NCI-H226 (cell line): Measurements from ENCODE around the gene NEK11.

Source experiments
- DNase-seq: peaks from one replicate; pipeline ENCODE4 v3.0.0-alpha.2; 2015

NEK11 gene, protein sequence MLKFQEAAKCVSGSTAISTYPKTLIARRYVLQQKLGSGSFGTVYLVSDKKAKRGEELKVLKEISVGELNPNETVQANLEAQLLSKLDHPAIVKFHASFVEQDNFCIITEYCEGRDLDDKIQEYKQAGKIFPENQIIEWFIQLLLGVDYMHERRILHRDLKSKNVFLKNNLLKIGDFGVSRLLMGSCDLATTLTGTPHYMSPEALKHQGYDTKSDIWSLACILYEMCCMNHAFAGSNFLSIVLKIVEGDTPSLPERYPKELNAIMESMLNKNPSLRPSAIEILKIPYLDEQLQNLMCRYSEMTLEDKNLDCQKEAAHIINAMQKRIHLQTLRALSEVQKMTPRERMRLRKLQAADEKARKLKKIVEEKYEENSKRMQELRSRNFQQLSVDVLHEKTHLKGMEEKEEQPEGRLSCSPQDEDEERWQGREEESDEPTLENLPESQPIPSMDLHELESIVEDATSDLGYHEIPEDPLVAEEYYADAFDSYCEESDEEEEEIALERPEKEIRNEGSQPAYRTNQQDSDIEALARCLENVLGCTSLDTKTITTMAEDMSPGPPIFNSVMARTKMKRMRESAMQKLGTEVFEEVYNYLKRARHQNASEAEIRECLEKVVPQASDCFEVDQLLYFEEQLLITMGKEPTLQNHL

DNA sequence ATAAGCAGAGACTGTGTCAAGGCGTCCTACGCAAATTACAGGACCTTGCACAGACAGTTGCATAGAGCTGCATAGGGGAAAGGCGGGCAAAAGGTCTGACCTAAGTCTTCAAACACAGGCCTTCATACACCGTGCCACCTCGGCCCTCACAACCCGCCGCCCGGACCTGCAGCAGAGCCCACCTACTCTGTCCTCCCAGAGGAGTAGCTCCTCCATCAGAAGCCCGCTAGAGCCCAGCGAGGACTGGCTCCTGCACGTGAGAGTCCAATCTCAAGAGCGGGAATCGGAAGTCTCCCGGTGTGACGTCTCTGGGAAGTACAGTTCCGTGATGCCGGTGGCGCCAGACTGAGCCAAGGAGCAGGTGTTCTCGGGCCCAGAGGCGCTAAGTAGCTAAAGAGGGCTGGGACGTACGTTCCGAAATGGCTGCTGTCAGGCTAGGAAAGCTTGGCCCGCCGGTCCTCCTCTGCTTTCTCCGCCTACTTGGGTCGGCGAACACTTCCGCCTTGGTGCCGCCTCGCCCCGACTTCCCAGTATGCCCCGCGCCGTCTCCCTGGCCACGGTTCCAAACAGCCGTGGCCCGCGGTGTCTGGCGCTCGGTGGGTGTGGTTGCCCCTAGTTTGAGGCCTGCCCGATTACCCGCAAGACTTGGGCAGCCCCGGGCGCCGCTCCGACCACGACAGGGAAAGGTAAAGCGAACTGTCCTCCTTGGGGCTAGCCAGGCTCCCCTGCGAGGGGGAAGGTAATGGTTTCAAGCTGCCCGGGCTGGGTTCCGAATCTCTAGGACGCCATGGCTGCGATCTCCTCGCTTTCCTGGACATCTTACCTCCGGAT, at the start of gene NEK11, which contains the start of gene ASTE1:
Gene NEK11 (plus strand): TSS at position 557 of the 831 bp plus-strand sequence. CDS start 2,832 bp downstream, outside the sequence.
Gene ASTE1 (minus strand): TSS at position 505 of the 831 bp plus-strand sequence. CDS start 1,519 bp downstream, outside the sequence.
- DNase-seq = peak; percentile 87

DNA sequence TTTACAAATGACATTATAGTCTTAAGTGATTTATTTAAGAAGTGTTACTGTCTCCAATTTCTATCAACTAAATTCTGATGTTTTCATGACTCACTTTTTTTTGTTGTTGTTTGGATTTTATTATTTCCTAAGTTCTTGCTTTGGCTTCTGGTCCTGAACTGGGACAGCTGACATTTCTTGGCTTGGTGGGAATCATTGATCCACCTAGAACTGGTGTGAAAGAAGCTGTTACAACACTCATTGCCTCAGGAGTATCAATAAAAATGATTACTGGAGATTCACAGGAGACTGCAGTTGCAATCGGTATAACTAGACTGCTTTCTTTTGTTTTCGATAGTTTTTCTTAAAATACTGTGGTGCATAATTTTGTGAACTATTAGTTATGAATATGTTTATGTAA, 47.6 kb upstream of the NEK11 start:
- DNase-seq = no peak

DNA sequence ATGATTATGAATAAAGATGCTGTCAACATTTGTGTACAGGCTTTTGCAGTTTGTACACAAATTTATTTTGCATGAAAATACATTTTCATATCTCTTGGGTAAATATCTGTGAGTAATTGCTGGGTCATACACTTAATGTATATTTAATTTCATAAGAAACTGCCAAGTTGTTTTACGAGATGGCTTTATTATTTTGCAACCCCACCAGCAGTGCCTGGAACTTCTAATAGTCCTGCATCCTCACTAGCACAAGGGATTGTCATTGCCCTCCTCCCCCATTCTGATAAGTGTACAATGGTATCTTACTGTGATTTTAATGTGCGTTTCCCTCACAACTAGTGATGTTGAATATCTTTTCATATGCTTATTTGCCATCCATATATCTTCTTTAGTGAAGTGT, 45.2 kb upstream of the NEK11 start:
- DNase-seq = no peak

DNA sequence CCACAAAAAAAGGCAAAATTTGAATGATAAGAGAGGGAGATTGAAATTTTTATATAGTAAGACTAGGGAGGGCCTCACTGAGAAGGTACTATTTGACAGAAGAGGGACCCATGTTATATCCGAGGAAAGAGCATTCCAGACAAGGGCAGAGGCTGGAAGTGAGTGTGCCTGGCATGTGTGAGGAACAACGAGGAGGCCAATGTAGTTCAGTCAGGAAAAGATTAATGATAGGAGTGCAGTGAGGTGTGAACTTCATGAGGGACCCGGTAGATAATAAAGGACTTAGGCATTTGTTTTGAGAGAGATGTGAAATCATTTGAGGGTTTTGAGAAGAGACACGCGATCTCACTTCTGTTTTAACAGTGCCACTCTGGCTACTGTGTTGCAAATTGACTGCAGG, 36.4 kb upstream of the NEK11 start:
- DNase-seq = no peak

DNA sequence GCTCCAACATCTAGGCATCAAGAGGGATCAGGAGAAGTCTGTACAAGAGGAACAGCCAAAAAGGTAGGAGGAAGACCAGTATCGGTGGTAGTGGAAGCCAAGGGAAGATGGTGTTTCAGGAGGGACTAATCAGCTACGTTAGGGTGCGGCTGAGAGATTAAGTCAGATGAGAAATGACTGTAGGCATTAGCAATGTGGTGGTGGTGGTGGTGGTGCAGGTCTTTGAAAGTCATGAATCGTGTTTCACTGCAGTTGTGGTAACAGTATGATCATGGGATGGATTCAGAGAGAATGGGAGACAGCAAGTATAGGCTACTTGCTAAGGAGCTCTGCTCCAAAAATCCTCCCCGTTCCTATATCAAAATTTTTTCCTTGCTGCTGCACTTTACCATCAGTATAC, 35.6 kb upstream of the NEK11 start:
- DNase-seq = no peak

DNA sequence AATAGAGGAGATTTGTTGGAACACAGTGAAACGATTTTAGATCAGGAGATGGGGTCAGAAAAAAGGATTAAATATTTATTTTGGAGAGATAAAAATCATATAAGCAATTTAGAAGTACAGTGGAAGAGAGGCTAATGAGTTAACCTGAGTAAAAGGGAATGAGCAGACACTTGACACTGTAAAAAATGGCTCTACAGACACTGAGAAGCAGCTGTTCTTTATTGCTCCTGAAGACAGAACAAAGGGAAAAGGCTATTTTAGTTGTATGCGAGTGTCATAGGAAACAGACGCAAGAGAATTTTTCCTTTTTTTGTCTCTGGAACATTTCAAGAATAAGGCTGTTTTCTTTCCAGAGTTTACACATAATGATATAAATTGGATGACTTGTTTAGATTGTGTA, 34.3 kb upstream of the NEK11 start:
- no peak for DNase-seq

DNA sequence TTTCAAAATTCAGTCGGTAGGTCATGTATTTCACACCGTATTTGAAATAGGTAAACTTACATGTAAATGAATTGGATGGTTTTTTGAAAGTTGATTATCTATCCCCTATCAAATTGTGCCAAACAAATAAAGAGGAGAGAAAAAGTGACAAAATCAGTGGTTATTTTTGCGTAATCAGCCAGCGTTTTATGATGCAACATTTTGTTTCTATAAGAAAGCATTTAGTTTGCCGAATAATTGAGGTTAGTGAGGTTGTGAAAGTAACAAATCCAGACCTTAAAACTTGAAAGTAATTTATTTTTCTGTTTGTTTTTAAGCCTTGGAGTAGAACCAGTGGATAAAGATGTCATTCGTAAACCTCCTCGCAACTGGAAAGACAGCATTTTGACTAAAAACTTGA, 29.4 kb upstream of the NEK11 start:
- DNase-seq = no peak

DNA sequence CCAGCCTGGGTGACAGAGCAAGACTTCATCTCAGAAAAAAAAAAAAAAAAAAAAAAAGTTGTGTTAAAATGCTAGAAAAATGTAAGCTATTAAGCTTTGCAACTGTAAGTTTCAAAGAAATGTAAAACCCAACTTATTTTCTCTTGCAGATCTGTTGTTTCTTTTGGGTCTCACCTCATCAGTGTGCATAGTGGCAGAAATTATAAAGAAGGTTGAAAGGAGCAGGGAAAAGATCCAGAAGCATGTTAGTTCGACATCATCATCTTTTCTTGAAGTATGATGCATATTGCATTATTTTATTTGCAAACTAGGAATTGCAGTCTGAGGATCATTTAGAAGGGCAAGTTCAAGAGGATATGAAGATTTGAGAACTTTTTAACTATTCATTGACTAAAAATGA, 25.6 kb upstream of the NEK11 start:
- DNase-seq = no peak

DNA sequence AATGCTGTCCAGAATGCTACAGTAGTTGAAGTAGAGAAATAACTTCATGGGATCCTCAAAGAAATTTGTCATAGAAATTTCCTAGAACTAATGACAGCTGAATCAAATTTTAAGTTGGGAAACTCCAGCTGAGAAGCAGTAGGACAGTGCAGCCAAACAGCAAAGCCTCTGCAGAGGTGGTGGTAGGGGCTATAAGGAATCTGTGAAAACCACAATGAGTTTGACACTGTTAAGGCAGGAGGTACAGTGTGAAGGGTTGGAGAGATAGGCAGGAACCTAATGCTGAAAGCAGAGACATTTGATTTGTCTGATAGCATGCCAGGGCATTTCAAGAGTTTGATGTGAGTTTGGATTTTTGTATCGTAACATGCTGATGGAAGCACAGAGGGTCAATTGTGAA, 22.1 kb upstream of the NEK11 start:
- no peak for DNase-seq

DNA sequence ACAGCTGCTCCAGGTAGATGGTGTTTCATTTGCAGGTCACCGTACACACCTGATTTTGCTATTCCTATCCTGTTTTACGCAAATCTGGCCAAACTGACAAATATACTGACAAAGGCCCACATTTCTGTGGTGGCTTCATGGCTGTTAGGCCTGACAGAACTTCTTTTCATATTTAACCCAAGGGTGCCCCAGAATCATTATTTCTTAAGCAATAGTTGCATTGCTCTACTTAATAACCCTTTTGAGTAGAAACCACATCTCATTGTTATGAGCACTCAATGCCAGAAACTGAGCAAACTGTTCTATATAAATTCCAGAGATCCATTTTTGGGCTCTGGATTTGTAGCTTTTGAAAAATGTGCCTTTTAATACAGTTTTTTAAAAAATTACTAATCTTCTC, 19.4 kb upstream of the NEK11 start:
- no peak for DNase-seq

DNA sequence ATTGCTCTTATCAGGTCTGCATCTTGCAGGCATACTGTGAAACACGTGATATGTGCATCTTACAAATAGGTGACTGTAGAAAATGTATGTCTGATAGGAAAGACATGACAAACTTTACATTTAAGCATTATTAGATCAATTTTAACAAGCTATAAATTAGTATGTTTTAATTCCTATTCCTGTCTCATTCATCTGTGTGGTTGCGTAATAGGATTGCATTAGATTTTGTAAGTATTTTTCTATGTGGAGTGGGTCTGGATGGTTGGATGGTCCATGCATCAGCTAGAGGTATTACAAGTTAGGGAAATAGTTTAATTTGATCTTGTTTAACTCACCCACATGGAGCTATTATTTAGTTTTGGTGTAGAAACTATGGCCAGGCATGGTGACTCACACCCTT, 18.9 kb upstream of the NEK11 start:
- DNase-seq = no peak

DNA sequence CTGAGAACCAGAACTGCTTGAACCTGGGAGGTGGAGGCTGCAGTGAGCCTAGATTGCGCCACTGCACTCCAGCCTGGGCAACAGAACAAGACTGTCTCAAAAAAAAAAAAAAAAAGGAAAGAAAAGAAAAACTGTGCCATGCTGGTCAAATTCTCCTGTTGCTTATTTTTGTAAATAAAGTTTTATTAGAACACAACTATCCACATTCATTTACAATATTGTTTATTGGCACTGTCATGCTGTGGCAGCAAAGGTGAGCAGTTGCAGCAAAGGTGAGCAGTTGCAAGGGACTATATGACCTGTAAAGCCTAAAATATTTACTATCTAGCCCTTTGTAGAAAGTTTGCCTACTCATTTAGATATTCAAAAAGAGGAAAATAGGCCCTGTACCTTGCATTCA, 18.4 kb upstream of the NEK11 start:
- DNase-seq = no peak

DNA sequence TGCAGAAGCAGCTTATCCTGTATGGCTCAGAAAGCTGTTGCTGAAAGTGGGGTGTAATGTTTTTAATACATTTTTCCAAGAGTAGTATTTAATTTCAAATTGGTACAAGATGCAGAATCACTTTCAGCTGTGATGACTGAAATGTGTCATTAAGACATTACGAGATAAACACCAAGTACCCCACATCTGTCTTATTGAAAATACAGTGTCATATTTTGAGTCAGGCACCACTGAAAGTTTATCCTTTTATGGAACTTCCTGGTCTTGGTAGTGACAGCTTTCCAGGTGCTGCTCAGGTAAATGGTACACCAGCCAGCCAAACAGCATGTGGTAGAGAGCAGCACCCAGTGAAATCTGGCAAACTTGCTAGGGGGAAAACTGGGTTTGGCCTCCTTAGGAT, 17.0 kb upstream of the NEK11 start:
- DNase-seq = no peak

DNA sequence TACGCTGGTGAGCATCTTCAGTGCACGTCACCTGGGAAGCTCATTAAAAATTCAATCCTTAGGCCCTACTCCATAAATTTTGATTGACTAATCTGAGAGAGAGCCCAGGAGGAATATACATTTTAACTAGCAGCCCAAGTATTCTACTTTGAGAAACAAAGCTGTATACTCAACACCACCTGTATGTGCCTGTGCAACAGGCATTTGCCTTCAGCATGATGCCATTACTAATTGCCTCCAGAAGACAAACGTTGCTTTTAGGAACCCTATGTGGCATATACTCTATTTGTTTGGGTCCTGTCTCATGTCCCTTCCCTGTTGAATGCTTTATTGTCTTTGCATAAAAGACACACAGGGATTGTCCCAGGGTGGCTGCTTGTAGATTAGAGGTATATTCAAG, 7.7 kb upstream of the NEK11 start:
- DNase-seq = no peak

DNA sequence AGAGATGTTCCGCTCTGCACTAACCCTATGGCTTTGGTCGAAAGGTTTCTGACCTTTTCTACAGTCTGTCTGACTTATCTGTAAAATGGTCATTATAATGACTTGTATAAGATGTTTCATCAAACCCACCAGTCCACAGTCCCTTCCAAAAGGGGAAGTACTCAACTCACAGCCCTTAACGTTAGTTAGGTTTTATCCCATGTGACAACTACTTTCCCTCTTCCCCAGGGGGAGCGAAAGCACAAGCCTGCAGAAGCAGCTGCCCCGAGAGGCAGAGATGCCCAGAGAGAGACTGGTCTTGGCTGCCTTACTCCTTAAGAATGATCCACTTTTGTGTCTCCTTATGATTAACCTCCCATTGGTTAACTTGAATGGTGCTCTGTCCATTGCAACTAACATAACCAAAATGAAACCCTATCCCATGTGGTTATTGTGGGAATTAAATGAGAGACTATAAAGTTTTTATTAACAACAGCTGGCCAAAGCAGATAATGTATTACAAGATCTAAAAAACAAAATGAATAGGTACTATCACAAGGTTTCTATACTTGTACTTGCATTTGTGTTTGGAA, 6.5 kb upstream of the NEK11 start:
- DNase-seq = no peak

DNA sequence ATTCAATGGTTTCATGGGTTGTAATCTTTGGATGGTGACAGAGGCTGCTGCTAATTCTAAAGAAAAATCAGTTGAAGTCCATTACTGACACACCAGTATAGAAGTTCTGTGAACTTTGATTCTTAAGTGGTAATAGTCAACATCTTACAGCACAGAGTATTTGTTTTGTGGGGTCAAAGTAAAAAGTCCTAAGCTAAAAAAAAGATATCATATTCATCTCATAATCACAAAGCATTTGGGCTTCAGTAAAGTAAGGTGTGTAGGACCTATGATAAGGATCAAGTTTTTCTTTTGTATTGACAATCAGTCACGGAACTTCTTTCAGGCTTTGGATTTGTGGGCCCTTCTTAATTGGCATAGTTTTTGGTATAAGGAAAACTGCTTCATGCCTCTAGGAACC, 1.1 kb upstream of the NEK11 start:
- DNase-seq = no peak

DNA sequence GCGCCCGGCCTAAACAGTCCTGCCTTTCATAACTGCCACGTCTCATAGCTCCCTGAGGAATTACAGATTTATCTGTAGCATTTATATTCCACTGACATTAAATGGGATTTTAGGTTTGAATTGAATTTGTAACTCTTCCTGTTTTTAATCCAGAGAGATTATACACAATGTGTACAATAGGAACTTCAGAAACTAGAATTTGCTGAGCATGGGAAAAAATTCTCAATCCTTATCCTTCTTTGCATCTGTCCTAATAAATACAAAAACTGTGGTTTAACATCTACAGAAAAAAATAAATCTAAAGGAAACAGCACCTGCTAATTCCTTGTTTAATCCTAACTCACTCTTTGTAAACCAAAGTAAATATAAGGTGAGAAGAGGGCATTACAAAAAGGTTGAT, 2.2 kb downstream of the NEK11 start:
- DNase-seq = no peak

DNA sequence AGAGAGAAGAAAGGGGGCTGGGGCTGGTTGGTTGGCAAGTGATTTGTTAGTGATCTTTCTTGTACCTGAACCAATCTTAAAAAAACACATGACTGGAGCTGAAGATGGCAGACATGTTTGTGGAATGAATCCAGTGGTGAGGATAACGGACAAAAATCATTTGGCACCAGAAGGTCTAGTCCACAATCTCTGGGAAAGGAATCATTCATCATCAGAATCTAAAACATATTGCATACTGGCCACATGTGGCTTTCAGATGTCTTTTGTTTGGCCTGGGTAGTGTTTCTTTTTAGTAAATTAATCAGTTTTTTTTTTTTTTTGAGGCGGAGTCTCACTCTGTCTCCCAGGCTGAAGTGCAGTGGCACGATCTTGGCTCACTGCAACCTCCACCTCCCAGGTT, 5.0 kb downstream of the NEK11 start:
- no peak for DNase-seq

DNA sequence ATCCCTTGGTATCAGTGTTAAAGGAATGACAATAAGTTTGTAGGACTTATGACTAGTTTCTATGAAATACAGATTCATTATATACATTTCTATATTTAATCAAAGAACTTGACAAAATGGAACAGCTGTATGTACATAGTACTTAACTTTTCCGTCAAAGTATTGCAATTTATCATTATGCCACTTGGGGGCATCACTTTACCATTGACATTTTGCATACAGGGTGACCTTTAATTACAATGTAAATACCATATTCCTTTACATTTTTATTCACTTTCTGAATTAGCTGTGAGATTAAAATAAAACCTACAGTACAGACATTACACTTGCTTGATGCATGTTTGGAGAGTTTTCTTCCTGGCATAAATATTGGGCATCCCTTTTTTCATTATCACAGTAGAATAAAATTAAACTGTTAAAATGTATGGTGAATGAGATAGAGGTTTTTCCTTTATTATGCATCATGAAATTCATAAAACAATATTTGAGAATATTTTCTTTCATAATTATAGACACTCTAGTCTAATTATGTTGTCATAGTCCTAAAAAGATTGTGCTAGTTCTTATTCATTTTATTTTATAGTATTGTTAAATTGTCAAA, 6.9 kb downstream of the NEK11 start:
- DNase-seq = no peak

DNA sequence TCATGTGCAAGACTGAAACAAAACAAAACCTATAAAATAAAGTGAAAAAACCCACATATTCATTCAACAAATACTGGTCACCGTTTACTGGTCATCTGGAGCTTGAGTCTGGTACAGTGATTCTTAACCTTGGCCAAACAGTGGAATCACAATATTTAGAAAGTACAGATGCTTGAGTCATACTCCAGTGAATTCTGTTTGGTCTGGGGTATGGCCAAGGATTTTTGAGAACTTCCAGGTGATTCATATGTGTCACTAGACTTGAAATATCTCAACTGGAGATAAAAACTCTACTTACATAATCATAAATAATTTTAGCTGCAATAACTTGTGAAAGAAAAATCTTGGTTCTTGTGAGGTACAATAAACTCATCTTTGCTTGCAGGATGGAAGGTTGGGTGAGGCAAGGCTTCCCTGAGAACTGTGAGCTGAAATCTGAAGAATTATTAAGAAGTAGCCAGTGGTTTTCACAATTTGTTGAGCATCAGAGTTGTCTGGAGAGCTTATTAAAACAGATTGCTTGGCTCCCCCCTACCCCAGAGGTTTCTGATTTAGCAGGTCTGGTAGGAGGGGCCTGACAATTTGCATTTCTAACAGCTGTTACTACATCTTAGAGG, 9.6 kb downstream of the NEK11 start:
- DNase-seq = peak; percentile 56

DNA sequence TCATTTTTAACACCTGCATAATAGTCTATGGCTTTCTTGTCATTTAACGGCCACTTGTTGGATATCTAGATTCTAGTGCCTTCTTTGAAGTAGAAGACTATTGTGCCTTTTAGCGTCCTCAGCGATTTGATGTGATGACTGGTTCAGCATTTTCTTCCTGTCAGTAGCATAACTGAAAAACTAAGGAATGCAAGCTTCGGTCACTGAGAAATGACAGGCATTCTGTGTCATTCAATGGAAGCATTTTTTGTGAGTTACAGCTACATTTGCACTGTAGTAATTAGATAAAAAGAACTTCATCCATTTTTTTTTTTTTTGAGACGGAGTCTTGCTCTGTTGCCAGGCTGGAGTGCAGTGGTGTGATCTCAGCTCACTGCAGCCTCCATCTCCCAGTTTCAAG, 10.3 kb downstream of the NEK11 start:
- DNase-seq = no peak

DNA sequence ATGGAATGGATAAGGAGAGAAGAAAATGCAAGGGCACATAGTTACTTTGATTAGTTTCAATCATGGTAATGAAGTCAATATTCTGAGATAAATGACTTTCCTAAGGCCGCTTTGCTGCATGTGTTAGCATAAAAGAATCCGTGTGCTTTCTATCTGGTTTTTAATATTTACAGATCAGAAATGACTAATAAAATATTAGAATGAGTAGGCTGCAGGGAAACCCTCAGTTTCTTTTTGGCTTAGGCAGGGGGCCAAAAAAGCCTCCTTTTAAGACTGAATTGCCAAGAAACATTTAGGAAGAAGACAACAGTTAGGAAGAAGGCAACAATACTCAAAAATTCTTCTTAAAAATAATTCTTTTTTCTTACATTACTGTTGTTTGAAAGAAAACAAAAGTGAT, 11.6 kb downstream of the NEK11 start:
- no peak for DNase-seq
